ENCODE data around the gene PGF. TPM values are rescaled to one million over a fixed set of nuclear protein-coding genes. Genes with fewer than 3 reads are reported as not detected.

PGF gene
- total RNA-seq, 3 donors from 2014 or later, result 3.7 to 17.9 (median 8.2) TPM

DNA sequence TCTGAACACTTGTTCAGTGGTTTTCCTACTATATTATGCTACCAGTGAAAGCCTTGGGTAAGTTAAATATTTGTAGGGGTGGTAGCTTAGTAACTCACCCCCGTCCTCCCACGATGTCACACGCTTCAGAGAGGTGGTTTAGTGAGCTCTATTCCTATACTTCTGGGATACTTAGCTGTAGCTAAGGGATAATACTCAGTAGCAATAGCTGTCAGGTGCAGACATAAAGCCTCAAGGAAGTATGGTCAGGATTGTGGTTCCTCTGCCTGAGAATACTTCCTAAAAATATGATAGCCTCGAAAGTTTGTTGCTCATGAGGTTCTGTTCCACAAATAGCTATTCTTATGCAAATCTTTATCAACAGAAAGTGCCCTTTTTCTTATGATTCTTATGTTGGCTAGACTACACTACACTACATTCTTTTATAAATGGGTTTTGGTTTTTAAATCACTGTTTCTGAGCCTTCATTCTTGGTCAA, 61.7 kb downstream of the PGF start:
- TF ChIP-seq POLR2A (IDR thresholded peaks at IDR 0.05), result no peak
- no peak for TF ChIP-seq POLR2AphosphoS5 (IDR thresholded peaks at IDR 0.05)
- TF ChIP-seq, protein P1, sequence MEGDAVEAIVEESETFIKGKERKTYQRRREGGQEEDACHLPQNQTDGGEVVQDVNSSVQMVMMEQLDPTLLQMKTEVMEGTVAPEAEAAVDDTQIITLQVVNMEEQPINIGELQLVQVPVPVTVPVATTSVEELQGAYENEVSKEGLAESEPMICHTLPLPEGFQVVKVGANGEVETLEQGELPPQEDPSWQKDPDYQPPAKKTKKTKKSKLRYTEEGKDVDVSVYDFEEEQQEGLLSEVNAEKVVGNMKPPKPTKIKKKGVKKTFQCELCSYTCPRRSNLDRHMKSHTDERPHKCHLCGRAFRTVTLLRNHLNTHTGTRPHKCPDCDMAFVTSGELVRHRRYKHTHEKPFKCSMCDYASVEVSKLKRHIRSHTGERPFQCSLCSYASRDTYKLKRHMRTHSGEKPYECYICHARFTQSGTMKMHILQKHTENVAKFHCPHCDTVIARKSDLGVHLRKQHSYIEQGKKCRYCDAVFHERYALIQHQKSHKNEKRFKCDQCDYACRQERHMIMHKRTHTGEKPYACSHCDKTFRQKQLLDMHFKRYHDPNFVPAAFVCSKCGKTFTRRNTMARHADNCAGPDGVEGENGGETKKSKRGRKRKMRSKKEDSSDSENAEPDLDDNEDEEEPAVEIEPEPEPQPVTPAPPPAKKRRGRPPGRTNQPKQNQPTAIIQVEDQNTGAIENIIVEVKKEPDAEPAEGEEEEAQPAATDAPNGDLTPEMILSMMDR (IDR thresholded peaks at IDR 0.05), result no peak
- H3K4me1 ChIP-seq, result no peaks in the 10 kb centered on the region
- no peak overlapping the region for H3K4me3 ChIP-seq
- no peaks in the 10 kb centered on the region for H3K27me3 ChIP-seq
- DNase-seq (ENCODE audit: low spot score in 2 of 2), result no peak
- H3K36me3 ChIP-seq, result peaks cover 28% of the 10 kb centered on the region
- intact Hi-C loops (cut with DNase I; ENCODE audit: low total_unique reads), result no loop called here
- no peaks in the 10 kb centered on the region for H3K9me3 ChIP-seq
- H3K27ac ChIP-seq, result no peak overlapping the region

DNA sequence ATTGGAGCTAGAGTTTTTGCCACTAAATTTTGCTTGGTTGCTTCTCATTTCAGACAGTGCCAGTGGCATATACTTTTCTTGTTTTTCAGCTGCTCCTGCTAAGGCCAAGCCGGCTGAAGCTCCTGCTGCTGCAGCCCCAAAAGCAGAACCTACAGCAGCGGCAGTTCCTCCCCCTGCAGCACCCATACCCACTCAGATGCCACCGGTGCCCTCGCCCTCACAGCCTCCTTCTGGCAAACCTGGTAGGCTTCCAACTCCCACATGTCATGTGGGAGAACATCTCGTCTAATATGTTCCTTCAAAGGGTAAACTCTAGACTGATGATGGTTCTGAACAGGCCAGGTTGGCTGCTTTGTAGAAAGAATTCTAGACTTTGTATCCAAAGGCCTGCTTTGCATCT, 62.7 kb downstream of the PGF start:
- intact Hi-C loops (cut with DNase I; ENCODE audit: low total_unique reads), result no loop called here
- Histone ChIP-seq H3K27ac (no peak overlapping the region), H3K36me3 (peaks cover 28% of the 10 kb centered on the region), H3K9me3 (no peaks in the 10 kb centered on the region), H3K4me3 (no peak overlapping the region), H3K4me1 (no peaks in the 10 kb centered on the region), H3K27me3 (no peaks in the 10 kb centered on the region)
- TF ChIP-seq POLR2A (IDR thresholded peaks at IDR 0.05) (no peak), POLR2AphosphoS5 (IDR thresholded peaks at IDR 0.05) (no peak)
- TF ChIP-seq, protein P1 (IDR thresholded peaks at IDR 0.05), result no peak
- no peak for DNase-seq (ENCODE audit: low spot score in 2 of 2)

DNA sequence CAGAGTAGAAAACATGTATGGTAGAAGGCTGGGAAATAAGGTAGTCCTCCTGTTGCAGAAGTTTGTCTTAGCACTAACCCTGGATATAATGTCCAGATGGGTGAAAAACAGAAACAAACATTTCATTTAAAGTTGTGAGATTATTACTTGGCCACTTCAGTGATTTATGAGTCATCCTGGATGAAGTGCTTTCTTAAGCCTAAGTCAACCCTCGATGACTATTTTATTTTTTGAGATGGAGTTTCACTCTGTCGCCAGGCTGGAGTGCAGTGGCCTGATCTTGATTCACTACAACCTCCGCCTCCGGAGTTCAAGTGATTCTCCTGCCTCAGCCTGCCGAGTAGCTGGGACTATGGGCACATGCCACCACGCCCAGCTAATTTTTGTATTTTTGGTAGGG, 63.5 kb downstream of the PGF start:
- H3K36me3 ChIP-seq, result peaks cover 23% of the 10 kb centered on the region
- H3K9me3 ChIP-seq, result no peaks in the 10 kb centered on the region
- no peaks in the 10 kb centered on the region for H3K4me1 ChIP-seq
- no peak overlapping the region for H3K27ac ChIP-seq
- no peak overlapping the region for H3K4me3 ChIP-seq
- intact Hi-C loops (cut with DNase I; ENCODE audit: low total_unique reads), result no loop called here
- no peak for DNase-seq (ENCODE audit: low spot score in 2 of 2)
- no peaks in the 10 kb centered on the region for H3K27me3 ChIP-seq
- TF ChIP-seq POLR2AphosphoS5 (IDR thresholded peaks at IDR 0.05), result no peak
- TF ChIP-seq, protein P1 (IDR thresholded peaks at IDR 0.05), result no peak
- no peak for TF ChIP-seq POLR2A (IDR thresholded peaks at IDR 0.05)

Other genes starting within 250 kb of the PGF start
- 10 to 100 TPM; 17.0 to 24.3 (median 24.0) TPM for gene AREL1, start 242.5 kb downstream of the PGF start, total RNA-seq
- gene FCF1, start 242.5 kb downstream of the PGF start, total RNA-seq, result 10 to 100 TPM; 29.4 to 34.6 (median 33.8) TPM
- gene YLPM1, start 192.3 kb downstream of the PGF start, total RNA-seq, result 10 to 100 TPM; 50.9 to 97.0 (median 79.6) TPM
- gene PROX2, start 79.5 kb downstream of the PGF start, total RNA-seq, result not detected
- 100 to 1,000 TPM in 1 of 3 donors, 10 to 100 TPM in 2; 73.4 to 104 (median 76.1) TPM for gene DLST, start 73.7 kb downstream of the PGF start, total RNA-seq
- 1 to 10 TPM; 2.9 to 5.6 (median 3.3) TPM for gene RPS6KL1, start 32.3 kb downstream of the PGF start, total RNA-seq
- 10 to 100 TPM; 31.8 to 40.3 (median 36.0) TPM for gene EIF2B2, start 47.3 kb upstream of the PGF start, total RNA-seq
- gene MLH3, start 95.9 kb upstream of the PGF start, total RNA-seq, result 10 to 100 TPM; 31.8 to 53.1 (median 42.9) TPM
- gene ACYP1, start 108.4 kb upstream of the PGF start, total RNA-seq, result 10 to 100 TPM; 19.0 to 23.6 (median 21.6) TPM
- 1 to 10 TPM in 2 of 3 donors, under 1 TPM in 1; 0.96 to 3.2 (median 2.6) TPM for gene ZC2HC1C, start 114.0 kb upstream of the PGF start, total RNA-seq
- 10 to 100 TPM; 52.1 to 79.2 (median 71.8) TPM for gene NEK9, start 171.5 kb upstream of the PGF start, total RNA-seq
- 100 to 1,000 TPM; 263 to 443 (median 285) TPM for gene TMED10, start 221.0 kb upstream of the PGF start, total RNA-seq